Measurements from ENCODE around the gene NBEA. TPM values are rescaled to one million over a fixed set of nuclear protein-coding genes. Genes with fewer than 3 reads are reported as not detected.

NBEA gene
- total RNA-seq, 1 experiment from 2014 or later = 3.3 TPM

DNA sequence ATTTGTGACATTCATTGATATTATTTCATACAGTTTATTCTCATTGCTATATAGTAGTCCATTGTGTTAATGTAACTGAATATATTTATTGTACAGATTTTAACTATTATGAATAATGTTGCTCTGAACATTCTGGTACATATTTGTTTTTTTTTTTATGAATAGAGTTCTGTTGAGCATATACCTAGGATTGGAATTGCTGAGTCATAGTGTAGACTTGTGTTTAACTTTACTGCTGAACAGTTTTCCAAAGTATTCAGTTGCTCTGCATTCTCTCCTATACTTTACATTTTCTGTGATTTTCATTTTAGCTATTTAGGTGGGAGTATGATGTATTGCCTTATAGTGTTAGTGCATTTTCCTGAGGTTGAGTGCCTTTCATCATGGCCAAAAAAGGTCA lies 436.9 kb downstream of the NBEA start:
- DNase-seq (ENCODE audit: low read depth, low spot score) (no peak), ATAC-seq (no peak)
- Histone ChIP-seq H3K27ac (ENCODE audit: low read length) (no peak overlapping the region), H3K4me3 (ENCODE audit: low read depth in 2 of 2, low read length in 2 of 2) (no peak overlapping the region), H3K4me1 (ENCODE audit: control insufficient read depth, insufficient read depth, low read length) (no peaks in the 10 kb centered on the region), H3K27me3 (ENCODE audit: control insufficient read depth, insufficient read depth, low read length) (no peaks in the 10 kb centered on the region), H3K9me3 (ENCODE audit: control insufficient read depth, insufficient read depth, low read depth, low read length) (no peaks in the 10 kb centered on the region), H3K36me3 (ENCODE audit: control insufficient read depth, insufficient read depth, low read length) (no peaks in the 10 kb centered on the region)
- intact Hi-C loops (cut with micrococcal nuclease; ENCODE audit: unreplicated experiment) (no loop called here), in situ Hi-C loops (cut with HindIII; ENCODE audit: low pct_unique_long_range_greater_than_20kb, low sequenced_read_pairs) (no loop called here)
- BruUV-seq (replicated peaks) = no TSS peak
- ChIA-PET POLR2A (no interaction called here), CTCF (no interaction called here)
- TF ChIP-seq, protein P1, sequence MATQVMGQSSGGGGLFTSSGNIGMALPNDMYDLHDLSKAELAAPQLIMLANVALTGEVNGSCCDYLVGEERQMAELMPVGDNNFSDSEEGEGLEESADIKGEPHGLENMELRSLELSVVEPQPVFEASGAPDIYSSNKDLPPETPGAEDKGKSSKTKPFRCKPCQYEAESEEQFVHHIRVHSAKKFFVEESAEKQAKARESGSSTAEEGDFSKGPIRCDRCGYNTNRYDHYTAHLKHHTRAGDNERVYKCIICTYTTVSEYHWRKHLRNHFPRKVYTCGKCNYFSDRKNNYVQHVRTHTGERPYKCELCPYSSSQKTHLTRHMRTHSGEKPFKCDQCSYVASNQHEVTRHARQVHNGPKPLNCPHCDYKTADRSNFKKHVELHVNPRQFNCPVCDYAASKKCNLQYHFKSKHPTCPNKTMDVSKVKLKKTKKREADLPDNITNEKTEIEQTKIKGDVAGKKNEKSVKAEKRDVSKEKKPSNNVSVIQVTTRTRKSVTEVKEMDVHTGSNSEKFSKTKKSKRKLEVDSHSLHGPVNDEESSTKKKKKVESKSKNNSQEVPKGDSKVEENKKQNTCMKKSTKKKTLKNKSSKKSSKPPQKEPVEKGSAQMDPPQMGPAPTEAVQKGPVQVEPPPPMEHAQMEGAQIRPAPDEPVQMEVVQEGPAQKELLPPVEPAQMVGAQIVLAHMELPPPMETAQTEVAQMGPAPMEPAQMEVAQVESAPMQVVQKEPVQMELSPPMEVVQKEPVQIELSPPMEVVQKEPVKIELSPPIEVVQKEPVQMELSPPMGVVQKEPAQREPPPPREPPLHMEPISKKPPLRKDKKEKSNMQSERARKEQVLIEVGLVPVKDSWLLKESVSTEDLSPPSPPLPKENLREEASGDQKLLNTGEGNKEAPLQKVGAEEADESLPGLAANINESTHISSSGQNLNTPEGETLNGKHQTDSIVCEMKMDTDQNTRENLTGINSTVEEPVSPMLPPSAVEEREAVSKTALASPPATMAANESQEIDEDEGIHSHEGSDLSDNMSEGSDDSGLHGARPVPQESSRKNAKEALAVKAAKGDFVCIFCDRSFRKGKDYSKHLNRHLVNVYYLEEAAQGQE (IDR thresholded peaks at IDR 0.05; ENCODE audit: insufficient read depth in 1 of 2, low read depth in 2 of 2, low read length in 1 of 2) = no peak
- TF ChIP-seq, protein P2, sequence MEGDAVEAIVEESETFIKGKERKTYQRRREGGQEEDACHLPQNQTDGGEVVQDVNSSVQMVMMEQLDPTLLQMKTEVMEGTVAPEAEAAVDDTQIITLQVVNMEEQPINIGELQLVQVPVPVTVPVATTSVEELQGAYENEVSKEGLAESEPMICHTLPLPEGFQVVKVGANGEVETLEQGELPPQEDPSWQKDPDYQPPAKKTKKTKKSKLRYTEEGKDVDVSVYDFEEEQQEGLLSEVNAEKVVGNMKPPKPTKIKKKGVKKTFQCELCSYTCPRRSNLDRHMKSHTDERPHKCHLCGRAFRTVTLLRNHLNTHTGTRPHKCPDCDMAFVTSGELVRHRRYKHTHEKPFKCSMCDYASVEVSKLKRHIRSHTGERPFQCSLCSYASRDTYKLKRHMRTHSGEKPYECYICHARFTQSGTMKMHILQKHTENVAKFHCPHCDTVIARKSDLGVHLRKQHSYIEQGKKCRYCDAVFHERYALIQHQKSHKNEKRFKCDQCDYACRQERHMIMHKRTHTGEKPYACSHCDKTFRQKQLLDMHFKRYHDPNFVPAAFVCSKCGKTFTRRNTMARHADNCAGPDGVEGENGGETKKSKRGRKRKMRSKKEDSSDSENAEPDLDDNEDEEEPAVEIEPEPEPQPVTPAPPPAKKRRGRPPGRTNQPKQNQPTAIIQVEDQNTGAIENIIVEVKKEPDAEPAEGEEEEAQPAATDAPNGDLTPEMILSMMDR (IDR thresholded peaks at IDR 0.05) = no peak
- TF ChIP-seq SIN3A (IDR thresholded peaks at IDR 0.05; ENCODE audit: borderline replicate concordance, insufficient read depth, low read depth, low read length) (no peak), POLR2AphosphoS5 (IDR thresholded peaks at IDR 0.05; ENCODE audit: low read depth, low read length) (no peak), TCF7L2 (IDR thresholded peaks at IDR 0.05; ENCODE audit: low read depth, low read length) (no peak)

DNA sequence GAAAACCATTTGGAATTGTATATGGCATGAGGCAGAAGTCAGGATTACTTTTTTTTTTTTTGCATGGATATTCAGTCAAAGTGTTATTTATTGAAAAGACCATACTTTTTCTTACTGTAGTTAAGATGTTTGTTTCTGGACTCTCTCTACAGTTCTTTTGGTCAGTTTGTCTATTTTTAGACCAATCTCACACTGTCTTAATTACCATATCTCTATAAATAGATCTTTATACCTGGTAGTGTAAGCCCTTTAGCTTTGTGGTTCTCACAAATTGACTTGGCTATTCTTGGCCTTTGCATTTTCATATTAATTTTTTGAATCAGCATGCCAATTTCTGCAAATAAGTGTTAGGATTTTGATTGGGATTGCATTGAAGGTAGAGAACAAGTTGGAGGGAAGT lies 437.6 kb downstream of the NBEA start:
- ATAC-seq = no peak
- POLR2A ChIA-PET = no interaction called here
- H3K9me3 ChIP-seq (ENCODE audit: control insufficient read depth, insufficient read depth, low read depth, low read length) = no peaks in the 10 kb centered on the region
- H3K4me1 ChIP-seq (ENCODE audit: control insufficient read depth, insufficient read depth, low read length) = no peaks in the 10 kb centered on the region
- no peaks in the 10 kb centered on the region for H3K27me3 ChIP-seq (ENCODE audit: control insufficient read depth, insufficient read depth, low read length)
- H3K27ac ChIP-seq (ENCODE audit: low read length) = no peak overlapping the region
- H3K36me3 ChIP-seq (ENCODE audit: control insufficient read depth, insufficient read depth, low read length) = no peaks in the 10 kb centered on the region
- BruUV-seq (replicated peaks) = no TSS peak
- no peak for TF ChIP-seq SIN3A (IDR thresholded peaks at IDR 0.05; ENCODE audit: borderline replicate concordance, insufficient read depth, low read depth, low read length)
- TF ChIP-seq, protein P1 (IDR thresholded peaks at IDR 0.05; ENCODE audit: insufficient read depth in 1 of 2, low read depth in 2 of 2, low read length in 1 of 2) = no peak
- TF ChIP-seq TCF7L2 (IDR thresholded peaks at IDR 0.05; ENCODE audit: low read depth, low read length) = no peak
- TF ChIP-seq POLR2AphosphoS5 (IDR thresholded peaks at IDR 0.05; ENCODE audit: low read depth, low read length) = no peak
- TF ChIP-seq, protein P2 (IDR thresholded peaks at IDR 0.05) = no peak
- CTCF ChIA-PET = no interaction called here
- in situ Hi-C loops (cut with HindIII; ENCODE audit: low pct_unique_long_range_greater_than_20kb, low sequenced_read_pairs) = no loop called here
- intact Hi-C loops (cut with micrococcal nuclease; ENCODE audit: unreplicated experiment) = no loop called here
- H3K4me3 ChIP-seq (ENCODE audit: low read depth in 2 of 2, low read length in 2 of 2) = no peak overlapping the region
- DNase-seq (ENCODE audit: low read depth, low spot score) = no peak
